Measurements from ENCODE around the gene RGS2. TPM values are rescaled to one million over a fixed set of nuclear protein-coding genes. Genes with fewer than 3 reads are reported as not detected.

Gene RGS2
- total RNA-seq, 2 experiments from 2014 or later: 6.2 to 6.5 TPM

DNA sequence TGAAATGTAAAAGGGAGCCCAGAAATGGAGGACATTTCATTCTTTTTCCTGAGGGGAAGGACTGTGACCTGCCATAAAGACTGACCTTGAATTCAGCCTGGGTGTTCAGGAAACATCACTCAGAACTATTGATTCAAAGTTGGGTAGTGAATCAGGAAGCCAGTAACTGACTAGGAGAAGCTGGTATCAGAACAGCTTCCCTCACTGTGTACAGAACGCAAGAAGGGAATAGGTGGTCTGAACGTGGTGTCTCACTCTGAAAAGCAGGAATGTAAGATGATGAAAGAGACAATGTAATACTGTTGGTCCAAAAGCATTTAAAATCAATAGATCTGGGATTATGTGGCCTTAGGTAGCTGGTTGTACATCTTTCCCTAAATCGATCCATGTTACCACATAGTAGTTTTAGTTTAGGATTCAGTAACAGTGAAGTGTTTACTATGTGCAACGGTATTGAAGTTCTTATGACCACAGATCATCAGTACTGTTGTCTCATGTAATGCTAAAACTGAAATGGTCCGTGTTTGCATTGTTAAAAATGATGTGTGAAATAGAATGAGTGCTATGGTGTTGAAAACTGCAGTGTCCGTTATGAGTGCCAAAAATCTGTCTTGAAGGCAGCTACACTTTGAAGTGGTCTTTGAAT lies 2.9 kb downstream of the RGS2 start:
- POLR2A ChIA-PET: no interaction called here

DNA sequence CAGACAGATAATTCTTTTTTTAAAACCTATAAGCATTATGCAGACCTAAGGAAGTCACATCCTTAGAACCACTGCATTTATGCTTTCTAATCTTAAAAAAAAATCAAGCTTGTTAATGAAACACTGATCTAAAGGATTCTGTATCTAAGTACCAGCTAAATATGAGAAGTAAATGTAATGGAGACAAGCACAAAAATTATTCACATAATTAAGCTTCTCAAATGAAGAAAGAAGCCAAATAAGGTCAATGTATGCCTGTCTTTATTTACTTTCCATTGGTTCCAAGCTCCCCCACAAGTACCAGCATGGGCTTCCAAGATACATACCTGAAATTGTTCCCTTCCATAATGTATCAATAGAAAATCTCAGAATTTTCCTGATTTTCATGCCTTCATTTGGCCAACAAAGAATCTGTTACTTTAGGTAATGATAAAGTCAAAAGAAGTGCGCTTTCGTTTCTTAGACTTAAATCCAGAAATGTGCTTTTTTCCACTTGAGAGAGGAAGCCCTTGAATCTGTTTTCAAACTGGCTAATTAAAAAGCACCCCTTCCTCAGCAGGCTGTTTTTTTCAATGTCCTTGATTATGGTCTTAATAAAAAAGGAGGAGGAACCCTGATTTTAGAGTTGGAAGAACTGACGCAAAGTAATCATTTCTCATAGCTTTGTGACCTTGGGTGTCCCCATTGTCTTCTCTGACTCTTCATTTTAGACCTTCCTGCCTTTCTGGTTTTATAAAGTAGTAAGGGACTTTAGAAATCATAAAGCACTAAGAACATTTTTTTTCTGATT lies 3.8 kb downstream of the RGS2 start:
- Mint-ChIP-seq H3K4me3 (no peak overlapping the region), H3K4me1 (ENCODE audit: low read depth) (peaks cover 16% of the 10 kb centered on the region), H3K36me3 (ENCODE audit: low read depth) (no peaks in the 10 kb centered on the region), H3K9me3 (ENCODE audit: insufficient read depth) (no peaks in the 10 kb centered on the region), H3K27ac (no peak overlapping the region), H3K27me3 (ENCODE audit: low read depth) (peaks cover 8% of the 10 kb centered on the region)
- ChIA-PET POLR2A (no interaction called here), CTCF (interaction anchor here (0.9 to 2.9 kb wide), 3 partner anchors 8 to 207 kb away, joined by 3 to 8 read pairs (median 3); no protein-coding TSS in a partner anchor)
- DNase-seq: no peak
- ATAC-seq: no peak

More for the DNA sequence above, 2.9 kb downstream of the RGS2 start:
- Mint-ChIP-seq H3K4me3 (no peak overlapping the region), H3K4me1 (ENCODE audit: low read depth) (peaks cover 25% of the 10 kb centered on the region), H3K27ac (no peak overlapping the region), H3K27me3 (ENCODE audit: low read depth) (peaks cover 14% of the 10 kb centered on the region), H3K36me3 (ENCODE audit: low read depth) (no peaks in the 10 kb centered on the region), H3K9me3 (ENCODE audit: insufficient read depth) (no peaks in the 10 kb centered on the region)
- DNase-seq: no peak
- CTCF ChIA-PET: interaction anchor here (1.2 to 2.9 kb wide), 3 partner anchors 8 to 208 kb away, joined by 3 to 8 read pairs (median 3); no protein-coding TSS in a partner anchor
- no peak for ATAC-seq

DNA sequence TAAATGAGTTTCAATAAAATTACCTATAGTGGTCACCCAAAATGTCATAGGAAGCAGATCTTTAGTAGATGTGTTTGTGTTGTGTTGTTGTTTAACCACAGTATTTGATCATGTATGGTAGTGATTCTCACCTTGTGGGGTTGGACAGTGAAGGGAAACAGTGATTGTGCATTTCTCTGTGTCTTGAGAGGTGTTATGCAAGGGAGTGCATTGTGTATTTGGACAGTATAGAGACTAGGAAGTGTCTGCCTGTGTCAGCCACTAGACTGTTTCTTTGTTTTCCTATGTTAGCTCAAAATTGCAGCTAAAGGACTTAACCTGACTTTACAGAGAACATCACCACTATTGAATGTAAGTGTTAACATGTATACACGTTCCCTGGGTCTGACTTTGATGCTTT lies 6.0 kb downstream of the RGS2 start:
- CTCF ChIA-PET: interaction anchor here (1.4 kb wide), 1 partner anchor 9 kb away, joined by 5 read pairs; no protein-coding TSS in a partner anchor
- no peak for ATAC-seq
- no peaks in the 10 kb centered on the region for H3K36me3 Mint-ChIP-seq (ENCODE audit: low read depth)
- H3K27ac Mint-ChIP-seq: no peak overlapping the region
- H3K27me3 Mint-ChIP-seq (ENCODE audit: low read depth): peaks cover 8% of the 10 kb centered on the region
- H3K9me3 Mint-ChIP-seq (ENCODE audit: insufficient read depth): no peaks in the 10 kb centered on the region
- DNase-seq: no peak
- POLR2A ChIA-PET: no interaction called here
- H3K4me1 Mint-ChIP-seq (ENCODE audit: low read depth): peaks cover 4% of the 10 kb centered on the region
- no peak overlapping the region for H3K4me3 Mint-ChIP-seq

DNA sequence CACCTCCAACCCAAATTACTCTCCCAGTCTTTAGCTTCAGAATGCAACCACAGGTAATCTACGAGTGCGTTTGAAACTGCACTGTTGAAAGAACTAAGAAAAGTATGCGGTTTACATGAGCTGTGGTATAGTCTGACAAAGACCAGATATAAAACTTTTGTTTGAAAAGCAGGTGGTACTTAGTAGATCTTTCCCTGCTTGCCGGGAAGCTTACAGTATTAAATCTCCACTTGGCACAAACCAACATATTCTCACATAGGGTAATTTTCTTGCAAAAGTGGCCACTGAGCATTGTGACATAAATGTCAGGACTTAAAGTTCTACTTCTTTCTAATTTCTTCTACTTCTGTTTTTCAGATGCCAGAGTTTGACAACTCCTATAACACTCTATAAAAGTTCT lies 8.4 kb downstream of the RGS2 start:
- H3K9me3 Mint-ChIP-seq (ENCODE audit: insufficient read depth): no peaks in the 10 kb centered on the region
- ATAC-seq (no peak), DNase-seq (no peak)
- no peaks in the 10 kb centered on the region for H3K36me3 Mint-ChIP-seq (ENCODE audit: low read depth)
- POLR2A ChIA-PET: no interaction called here
- no peak overlapping the region for H3K27ac Mint-ChIP-seq
- H3K4me3 Mint-ChIP-seq: no peak overlapping the region
- no peaks in the 10 kb centered on the region for H3K4me1 Mint-ChIP-seq (ENCODE audit: low read depth)
- CTCF ChIA-PET: no interaction called here
- peaks cover 10% of the 10 kb centered on the region for H3K27me3 Mint-ChIP-seq (ENCODE audit: low read depth)

DNA sequence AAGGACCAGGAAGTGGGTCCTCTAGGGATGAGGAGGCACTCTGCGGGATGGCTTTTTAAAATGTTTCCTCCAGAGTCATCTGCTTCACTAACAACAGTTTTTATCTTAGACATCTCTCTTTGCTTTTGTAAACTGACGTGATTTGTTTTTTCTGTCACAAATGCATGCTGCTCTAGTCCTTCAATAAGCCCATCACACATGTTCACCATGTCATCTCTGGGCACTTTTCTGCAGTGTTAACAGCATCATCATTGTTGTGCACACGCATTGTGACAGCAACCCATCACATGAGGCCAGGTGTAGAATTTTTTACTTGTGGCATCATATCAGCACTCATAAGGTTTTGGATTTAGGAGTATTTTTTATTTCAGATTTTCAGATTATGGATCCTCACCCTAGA lies 12.5 kb downstream of the RGS2 start:
- Mint-ChIP-seq H3K4me1 (ENCODE audit: low read depth) (no peaks in the 10 kb centered on the region), H3K9me3 (ENCODE audit: insufficient read depth) (no peaks in the 10 kb centered on the region), H3K36me3 (ENCODE audit: low read depth) (no peaks in the 10 kb centered on the region), H3K27ac (no peak overlapping the region), H3K27me3 (ENCODE audit: low read depth) (peaks cover 22% of the 10 kb centered on the region), H3K4me3 (no peak overlapping the region)
- no peak for DNase-seq
- ChIA-PET CTCF (no interaction called here), POLR2A (no interaction called here)
- no peak for ATAC-seq

DNA sequence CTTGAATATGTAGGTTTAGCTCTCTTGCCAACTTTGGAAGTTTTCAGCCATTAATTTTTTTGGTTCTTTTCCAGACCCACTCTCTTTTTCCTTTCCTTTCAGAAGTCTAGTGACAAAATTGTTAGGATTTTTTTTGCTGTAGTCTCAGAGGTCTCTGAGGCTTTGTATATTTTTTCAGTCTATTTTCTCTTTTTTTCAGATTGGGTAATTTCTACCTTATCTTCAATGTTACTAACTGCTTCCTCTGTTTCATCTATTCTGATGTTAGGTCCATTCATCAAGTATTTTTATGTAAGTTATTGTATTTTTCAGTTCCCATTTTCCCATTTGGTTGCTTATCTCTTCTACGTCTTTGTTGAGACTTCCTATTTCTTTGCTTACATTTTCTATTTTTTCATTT lies 15.7 kb downstream of the RGS2 start:
- Mint-ChIP-seq H3K36me3 (ENCODE audit: low read depth) (no peaks in the 10 kb centered on the region), H3K9me3 (ENCODE audit: insufficient read depth) (no peaks in the 10 kb centered on the region)
- POLR2A ChIA-PET: no interaction called here

DNA sequence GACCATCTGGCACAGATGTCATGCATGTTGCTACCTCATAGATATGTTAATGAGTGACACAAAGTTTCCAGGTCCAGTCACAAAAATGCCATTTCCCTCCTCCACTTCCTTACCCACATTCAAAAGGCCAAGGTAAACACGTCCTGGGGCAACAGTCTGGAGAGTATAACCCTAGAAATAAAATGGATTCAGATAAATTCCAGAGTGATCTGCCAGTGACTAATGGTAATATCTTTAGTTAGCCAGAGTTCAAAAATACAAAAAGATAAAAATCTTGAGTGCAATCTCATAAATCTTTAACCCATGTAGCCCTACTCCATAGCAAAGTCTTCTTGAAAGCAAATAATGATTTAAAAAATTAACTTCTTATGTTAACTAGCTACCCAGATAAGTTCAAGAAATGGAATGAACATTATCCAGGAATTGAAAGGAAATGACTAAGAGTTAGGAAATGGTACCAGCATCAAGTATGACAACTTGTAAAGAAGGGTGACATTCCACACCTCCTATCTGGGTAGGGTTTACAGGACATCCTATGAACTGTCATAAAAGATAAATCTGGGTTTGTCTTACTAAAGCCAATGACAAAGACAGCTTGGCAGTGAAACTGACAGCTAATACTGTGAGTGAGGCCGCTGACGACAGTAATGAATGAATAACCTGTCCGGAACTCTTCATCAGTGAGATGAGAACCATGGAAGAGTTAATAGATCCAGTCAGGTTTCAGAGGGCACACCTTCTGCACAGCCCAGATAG lies 18.1 kb downstream of the RGS2 start:
- CTCF ChIA-PET: no interaction called here
- Mint-ChIP-seq H3K9me3 (ENCODE audit: insufficient read depth) (no peaks in the 10 kb centered on the region), H3K4me1 (ENCODE audit: low read depth) (no peaks in the 10 kb centered on the region), H3K4me3 (no peak overlapping the region), H3K36me3 (ENCODE audit: low read depth) (no peaks in the 10 kb centered on the region), H3K27me3 (ENCODE audit: low read depth) (peaks cover 22% of the 10 kb centered on the region), H3K27ac (no peak overlapping the region)
- DNase-seq (no peak), ATAC-seq (no peak)
- POLR2A ChIA-PET: no interaction called here

More for the DNA sequence above, 15.7 kb downstream of the RGS2 start:
- Mint-ChIP-seq H3K4me3 (no peak overlapping the region), H3K27me3 (ENCODE audit: low read depth) (peaks cover 24% of the 10 kb centered on the region), H3K4me1 (ENCODE audit: low read depth) (no peaks in the 10 kb centered on the region), H3K27ac (no peak overlapping the region)
- CTCF ChIA-PET: no interaction called here
- DNase-seq: no peak
- no peak for ATAC-seq

DNA sequence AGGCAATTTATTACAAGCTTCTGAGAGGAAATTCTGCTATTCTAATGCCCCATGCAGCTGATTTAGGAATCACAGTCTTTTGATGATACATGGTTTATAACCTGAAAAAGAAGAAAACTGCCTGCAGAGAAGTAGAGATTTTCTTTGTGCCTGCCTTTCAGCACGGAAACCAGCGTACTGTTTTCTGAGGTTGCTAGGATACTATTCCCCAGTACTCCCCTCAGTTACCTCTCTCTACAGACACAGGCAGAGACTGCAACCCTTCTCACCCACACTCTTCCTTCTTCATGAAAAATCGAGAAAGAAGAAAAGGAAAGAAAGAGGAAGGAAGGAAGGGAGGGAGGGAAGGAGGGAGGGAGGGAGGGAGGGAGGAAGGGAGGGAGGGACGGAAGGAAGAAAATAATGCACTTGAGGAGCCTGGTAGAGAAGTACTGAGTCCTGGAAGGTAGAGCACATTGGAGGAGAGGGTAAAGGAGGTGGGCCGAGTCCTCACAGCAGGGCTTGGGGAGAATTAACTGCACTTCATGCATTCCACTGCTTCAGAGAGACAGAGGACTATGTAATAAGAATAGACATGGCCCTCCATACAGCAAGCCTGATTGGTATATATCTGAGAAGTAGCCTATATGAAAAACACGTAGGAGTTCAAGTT lies 21.9 kb downstream of the RGS2 start:
- no peak for ATAC-seq
- ChIA-PET POLR2A (no interaction called here), CTCF (no interaction called here)
- H3K4me1 Mint-ChIP-seq (ENCODE audit: low read depth): no peaks in the 10 kb centered on the region
- H3K36me3 Mint-ChIP-seq (ENCODE audit: low read depth): no peaks in the 10 kb centered on the region
- H3K4me3 Mint-ChIP-seq: no peak overlapping the region
- DNase-seq: no peak
- H3K9me3 Mint-ChIP-seq (ENCODE audit: insufficient read depth): no peaks in the 10 kb centered on the region
- H3K27me3 Mint-ChIP-seq (ENCODE audit: low read depth): peaks cover 12% of the 10 kb centered on the region
- H3K27ac Mint-ChIP-seq: no peak overlapping the region

DNA sequence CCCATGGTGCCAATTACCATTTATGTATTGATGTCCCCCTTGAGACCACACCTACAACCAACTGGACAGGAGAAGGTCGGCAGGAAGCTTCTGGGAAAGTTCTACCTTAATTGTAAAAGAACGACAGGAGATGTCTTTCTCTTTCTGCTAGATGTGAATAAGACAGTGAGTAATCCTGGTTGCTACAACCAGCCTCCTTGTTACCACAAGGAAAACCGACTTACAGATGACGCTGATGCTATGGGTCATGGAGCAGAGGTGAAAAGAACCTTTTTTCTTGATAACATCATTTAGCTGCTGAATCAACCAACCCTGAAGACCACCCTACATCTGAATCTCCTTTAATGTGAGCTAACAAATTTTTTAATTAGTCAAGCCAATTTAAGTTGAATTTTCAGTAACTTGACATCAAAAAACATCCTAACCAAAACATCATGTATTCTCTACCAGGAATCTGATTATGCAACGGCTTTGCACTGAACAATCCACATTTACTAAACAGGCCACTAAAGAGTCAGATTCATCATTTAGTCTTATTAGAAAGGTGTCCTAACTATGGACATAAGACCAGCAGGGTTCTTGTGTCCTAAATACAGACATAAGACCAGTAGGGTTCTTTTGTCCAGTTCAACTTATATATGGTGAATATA lies 23.0 kb downstream of the RGS2 start:
- no peaks in the 10 kb centered on the region for H3K36me3 Mint-ChIP-seq (ENCODE audit: low read depth)
- POLR2A ChIA-PET: no interaction called here
- CTCF ChIA-PET: no interaction called here

DNA sequence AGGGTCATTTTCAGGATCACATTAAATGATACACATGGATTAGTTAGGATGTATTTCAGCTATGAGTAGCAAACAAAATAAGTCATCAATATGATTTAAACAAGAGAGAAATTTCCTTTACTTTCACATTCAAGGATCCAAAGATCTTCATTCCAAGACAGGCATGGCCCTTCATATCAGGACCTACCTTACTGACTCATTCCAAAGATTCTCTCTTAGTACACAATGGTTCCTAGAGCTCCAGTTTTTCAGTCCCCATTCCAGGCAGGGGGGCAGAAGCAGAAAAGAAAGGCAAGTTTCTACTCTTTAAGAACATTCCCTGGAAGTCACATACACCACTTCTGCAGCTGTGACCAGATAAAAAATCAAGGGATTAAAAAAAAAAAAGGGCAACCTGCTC lies 23.7 kb downstream of the RGS2 start:
- Mint-ChIP-seq H3K27ac (no peak overlapping the region), H3K9me3 (ENCODE audit: insufficient read depth) (no peaks in the 10 kb centered on the region), H3K27me3 (ENCODE audit: low read depth) (peaks cover 7% of the 10 kb centered on the region), H3K4me1 (ENCODE audit: low read depth) (no peaks in the 10 kb centered on the region), H3K4me3 (no peak overlapping the region), H3K36me3 (ENCODE audit: low read depth) (no peaks in the 10 kb centered on the region)
- no peak for ATAC-seq
- ChIA-PET CTCF (no interaction called here), POLR2A (no interaction called here)
- DNase-seq: no peak

More for the DNA sequence above, 23.0 kb downstream of the RGS2 start:
- Mint-ChIP-seq H3K27ac (no peak overlapping the region), H3K9me3 (ENCODE audit: insufficient read depth) (no peaks in the 10 kb centered on the region), H3K27me3 (ENCODE audit: low read depth) (peaks cover 7% of the 10 kb centered on the region), H3K4me1 (ENCODE audit: low read depth) (no peaks in the 10 kb centered on the region), H3K4me3 (no peak overlapping the region)
- ATAC-seq (no peak), DNase-seq (no peak)

DNA sequence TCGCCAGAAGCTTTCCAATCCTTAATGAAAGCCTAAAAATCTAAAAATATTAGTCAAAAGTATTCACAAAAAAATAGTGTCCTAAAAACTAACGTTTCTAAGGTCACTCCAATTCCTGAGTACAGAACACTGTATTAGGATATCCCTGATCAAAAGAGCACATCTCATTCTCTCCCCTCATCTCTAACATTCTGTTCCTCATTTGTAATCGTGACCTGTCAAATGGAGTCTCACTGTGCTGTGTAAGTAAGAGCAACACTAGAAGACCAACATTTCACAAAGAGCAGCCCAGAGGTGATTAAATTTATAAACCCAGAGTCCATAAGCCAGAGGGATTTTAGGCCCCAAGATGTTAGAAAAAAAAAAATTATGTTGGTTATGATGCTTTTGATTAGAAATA lies 26.3 kb downstream of the RGS2 start:
- POLR2A ChIA-PET: no interaction called here
- CTCF ChIA-PET: interaction anchor here (1.3 kb wide), 1 partner anchor 184 kb away, joined by 3 read pairs; no protein-coding TSS in a partner anchor
- ATAC-seq: no peak
- Mint-ChIP-seq H3K4me1 (ENCODE audit: low read depth) (no peaks in the 10 kb centered on the region), H3K36me3 (ENCODE audit: low read depth) (no peaks in the 10 kb centered on the region), H3K27me3 (ENCODE audit: low read depth) (no peaks in the 10 kb centered on the region), H3K4me3 (no peak overlapping the region), H3K9me3 (ENCODE audit: insufficient read depth) (no peaks in the 10 kb centered on the region), H3K27ac (no peak overlapping the region)
- DNase-seq: no peak
